Endometrial microvascular endothelial cells (primary cell): Measurements from ENCODE around the gene SERPINA9. TPM values are rescaled to one million over a fixed set of nuclear protein-coding genes. Genes with fewer than 3 reads are reported as not detected.
"Not testable (repeated sequence)": the region's sequence is repeated elsewhere in the genome, so short reads cannot be mapped to it uniquely, and the experiment has no call there.

Source experiments
- in situ Hi-C: cut with HindIII; loops from 2 replicates; pipeline ENCODE4 v1.10.0; 2017; ENCODE audit warnings: low sequenced_read_pairs, low pct_unique_long_range_greater_than_20kb; ENCODE audit errors: inconsistent ontology term
- total RNA-seq: library from RNA; depleted of rRNA; stranded (reverse); fragments of >200 nt; gene quantifications from one replicate; pipeline ENCODE4 v1.2.3, GENCODE V29; 2015; ENCODE audit errors: inconsistent ontology term

The SERPINA9 gene, protein sequence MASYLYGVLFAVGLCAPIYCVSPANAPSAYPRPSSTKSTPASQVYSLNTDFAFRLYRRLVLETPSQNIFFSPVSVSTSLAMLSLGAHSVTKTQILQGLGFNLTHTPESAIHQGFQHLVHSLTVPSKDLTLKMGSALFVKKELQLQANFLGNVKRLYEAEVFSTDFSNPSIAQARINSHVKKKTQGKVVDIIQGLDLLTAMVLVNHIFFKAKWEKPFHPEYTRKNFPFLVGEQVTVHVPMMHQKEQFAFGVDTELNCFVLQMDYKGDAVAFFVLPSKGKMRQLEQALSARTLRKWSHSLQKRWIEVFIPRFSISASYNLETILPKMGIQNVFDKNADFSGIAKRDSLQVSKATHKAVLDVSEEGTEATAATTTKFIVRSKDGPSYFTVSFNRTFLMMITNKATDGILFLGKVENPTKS
- total RNA-seq: not detected

DNA sequence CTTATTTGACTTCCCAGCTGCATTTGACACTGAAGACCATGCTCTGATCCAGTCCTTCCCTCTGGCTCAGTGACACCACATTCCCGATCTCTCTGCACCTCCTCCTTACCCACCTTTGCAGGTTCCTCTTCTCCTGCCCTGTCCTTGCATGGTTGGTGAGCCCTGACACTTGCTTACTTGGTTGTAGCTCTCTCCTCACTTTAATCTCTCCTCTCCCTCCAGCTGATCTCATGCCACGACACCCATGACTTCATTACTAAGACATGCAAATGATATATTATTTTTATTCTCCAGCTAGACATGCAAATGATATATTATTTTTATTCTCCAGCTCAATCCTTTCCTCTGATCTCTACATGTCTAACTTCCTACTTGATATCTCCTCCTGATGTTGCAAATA is at the start of gene SERPINA9:
TSS of gene SERPINA9 (minus strand) at position 175 of the 400 bp plus-strand sequence. CDS start 6,357 bp downstream, outside the sequence.
- in situ Hi-C loops: no loop called here

DNA sequence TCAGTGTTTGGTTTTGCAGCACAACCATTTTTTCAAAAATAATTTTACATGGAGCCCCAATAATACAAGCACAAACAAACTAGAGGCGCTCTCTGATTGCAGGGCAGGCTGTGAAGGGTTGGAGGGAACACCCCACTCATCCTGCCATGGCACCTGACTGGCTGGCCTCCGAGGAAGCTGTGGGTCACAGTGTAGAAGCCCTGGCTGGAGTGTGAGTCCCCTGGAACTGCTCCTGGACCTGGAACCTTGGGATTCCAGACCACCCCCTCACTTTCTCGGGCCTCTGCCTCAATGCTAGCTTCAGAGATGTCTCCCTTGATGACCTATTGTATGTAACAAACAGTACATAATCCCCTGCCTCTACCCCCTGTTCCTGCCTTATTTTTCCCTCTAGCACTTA is 48.1 kb upstream of the SERPINA9 start:
- in situ Hi-C loops: no loop called here

DNA sequence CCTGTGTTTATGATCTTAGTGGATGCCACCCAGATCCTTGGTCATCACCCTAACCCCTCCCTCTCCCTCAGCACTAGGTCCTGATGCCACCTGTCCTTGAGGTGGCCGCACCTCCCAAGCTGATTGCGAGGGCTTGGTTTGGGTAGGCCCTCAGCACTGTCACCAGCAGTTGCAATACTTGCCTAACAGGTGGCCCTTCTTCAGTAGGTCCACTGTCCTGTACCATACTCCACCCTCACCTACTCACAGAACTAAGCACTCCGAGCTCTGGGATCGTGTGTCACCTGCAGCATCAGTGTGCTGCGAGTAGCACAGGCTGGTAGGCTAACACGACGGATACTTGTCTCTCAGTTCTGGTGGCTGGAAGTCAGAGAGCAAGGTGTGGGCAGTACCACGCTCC is 47.3 kb upstream of the SERPINA9 start:
- in situ Hi-C loops: no loop called here

DNA sequence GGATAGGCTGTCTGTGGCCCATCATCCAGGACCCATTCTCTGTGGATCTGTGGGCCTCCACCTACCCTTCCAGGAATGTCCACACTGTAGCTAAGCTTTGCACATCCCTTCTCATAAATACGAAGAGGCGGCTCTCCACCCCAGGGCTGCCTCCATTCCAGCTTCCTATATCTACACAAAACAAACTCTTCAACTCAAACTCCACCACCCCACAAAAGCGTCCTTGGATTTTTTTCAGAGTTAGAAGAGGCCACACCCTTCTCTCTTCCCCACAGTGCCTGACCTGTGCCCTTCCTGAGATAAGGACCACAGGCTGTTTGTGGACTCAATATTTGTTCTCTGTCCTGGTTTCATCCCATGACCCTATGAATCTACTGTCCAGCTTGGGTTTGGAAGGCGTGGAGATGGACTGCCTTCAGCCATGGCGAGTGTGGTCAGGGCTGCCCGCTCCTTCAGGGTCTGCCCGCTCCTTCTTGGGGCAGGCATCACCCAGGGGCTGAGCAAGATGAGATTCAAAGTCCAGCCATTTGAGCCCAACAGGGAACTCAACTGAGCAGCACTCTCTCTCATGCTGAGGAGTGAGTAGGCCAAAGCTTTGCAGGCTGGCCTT is 46.2 kb upstream of the SERPINA9 start:
- in situ Hi-C loops: no loop called here

DNA sequence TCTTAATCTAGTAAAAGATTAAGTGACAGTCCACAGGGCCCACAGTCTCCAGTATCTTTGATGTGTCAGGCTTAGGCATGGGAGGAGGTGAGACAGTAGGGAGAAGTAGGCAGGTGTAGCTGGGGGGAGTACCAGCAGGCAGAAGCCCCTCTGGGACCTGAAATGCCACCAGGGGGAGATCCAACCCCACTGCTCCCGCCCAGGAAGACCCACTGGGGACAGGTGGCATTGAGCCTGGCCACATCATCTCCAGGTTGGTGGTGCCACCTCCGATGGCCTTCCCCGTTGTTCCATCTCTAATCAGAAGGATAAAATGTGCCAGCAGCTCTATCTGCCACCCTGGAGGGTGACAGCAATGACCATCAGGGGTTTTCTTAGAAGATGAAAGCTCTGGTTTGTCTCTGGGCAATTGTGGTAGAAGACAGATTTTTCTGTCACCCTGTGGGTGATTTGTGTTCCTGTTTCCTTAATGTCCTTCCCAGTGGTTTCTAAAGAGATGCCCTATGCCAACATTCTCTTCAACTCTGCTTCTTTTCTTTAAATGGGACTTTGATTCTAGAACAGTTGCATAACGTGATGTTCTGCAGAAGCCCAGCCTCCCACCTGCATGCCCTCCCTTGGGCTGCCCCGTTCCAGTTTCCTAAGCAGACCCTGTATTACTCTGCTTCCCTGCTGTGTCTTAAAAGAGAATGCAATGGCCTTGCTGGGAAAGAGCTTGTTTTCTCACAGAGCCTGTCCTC is 45.5 kb upstream of the SERPINA9 start:
- in situ Hi-C loops: no loop called here

DNA sequence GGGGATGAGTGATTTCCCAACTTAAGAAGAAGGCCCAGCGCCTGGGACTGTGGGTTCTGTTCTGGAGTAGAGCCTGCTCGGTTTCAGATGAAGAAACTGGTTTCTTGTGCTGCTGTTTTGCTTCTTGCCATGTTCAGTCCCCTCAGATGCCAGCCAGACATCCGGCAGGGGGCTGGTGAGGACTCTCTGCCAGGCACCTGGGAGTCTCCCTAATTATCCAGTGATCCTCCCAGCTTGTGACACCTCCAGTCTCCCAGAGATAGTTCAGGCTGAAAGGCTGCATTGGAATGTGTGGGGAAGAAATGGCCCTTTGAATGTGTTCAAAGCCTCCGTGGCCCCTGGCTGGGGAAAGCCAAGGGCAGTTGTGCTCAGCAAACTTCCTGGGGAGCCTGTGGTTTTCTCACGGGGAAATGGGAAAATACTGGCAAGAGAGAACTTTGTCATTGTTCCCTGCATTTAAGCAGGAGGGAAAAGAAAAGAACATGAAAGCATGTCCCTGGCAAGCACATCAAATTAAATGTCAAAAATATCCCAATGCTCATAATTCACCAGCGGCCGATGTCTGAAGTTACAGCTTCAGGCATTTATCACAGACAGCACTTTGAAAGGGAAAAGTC is 41.8 kb upstream of the SERPINA9 start:
- in situ Hi-C loops: no loop called here

DNA sequence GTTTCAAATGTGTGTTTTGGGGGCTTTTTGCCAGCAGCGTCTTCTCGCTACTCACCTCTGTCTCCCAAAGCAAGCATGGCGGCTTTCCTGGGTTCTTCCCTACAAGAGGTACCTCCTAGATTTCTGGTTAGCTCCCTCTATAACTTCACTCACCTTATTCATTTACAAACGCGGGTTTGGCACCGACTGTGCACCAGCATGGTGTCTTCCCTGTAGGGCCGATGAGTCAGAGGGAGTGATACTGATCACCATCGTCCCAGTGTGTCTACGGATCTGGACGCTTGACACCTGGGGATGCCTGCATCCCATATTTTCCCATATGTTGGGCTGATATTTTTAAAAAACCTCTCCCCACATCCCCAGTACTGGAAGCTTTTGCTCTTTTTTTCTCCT is 41.2 kb upstream of the SERPINA9 start:
- in situ Hi-C loops: no loop called here

DNA sequence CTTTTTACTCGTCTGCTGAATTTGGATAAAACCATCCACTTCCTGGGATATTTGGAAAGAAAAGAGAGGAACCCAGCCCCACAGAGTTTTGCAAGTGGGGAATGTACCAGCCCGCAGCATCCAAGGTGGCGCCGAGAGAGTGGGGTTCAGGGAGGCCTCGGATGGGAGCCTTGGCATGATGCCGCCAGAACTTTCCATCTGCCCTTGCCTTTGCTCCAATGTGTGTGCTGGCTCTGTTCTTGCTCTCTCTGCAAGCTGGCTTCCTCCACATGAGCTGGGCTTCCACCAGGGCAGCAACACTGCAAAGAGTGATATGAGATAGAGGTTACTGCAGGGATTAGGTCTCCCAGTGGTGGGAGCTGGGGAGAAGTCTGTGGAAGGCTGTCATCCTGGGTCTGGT is 39.9 kb upstream of the SERPINA9 start:
- in situ Hi-C loops: no loop called here

DNA sequence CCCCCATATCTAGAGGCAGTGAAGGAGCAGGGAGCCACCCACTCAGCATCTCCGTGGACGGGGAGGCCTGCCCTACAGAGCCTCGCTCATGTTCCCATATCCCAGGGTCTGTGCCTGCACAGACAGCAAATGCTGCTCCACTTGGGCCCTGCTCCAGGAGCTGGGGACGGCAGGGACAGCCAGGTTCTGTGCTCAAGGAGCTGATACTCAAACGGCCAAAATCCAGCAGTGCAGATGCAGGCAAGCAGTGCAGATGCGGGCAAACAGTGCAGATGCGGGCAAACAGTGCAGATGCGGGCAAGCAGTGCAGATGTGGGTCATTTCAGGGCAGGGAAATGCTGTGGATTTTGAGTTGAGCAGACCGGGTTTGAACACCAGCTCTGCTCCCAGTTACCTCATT is 39.4 kb upstream of the SERPINA9 start:
- in situ Hi-C loops: no loop called here

DNA sequence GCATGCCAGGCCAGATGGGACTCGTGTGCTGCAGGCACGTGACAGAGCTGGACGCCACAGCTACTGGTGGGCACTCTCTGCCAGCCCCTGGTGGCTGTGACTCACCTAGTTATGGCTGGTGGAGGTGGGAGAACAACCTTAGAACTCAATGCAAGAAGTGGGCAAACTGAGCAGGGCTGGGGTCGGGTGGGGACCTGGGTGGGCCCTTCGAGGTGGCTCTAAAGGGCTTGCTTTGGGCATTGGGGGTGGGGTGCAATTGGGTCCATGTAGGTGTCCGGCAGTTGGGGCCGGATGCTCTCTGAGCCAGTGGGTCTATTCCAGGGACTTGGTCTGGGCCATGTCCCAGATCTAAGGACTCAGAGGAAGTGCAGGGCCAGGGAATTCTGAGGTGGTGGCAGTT is 38.4 kb upstream of the SERPINA9 start:
- in situ Hi-C loops: no loop called here

DNA sequence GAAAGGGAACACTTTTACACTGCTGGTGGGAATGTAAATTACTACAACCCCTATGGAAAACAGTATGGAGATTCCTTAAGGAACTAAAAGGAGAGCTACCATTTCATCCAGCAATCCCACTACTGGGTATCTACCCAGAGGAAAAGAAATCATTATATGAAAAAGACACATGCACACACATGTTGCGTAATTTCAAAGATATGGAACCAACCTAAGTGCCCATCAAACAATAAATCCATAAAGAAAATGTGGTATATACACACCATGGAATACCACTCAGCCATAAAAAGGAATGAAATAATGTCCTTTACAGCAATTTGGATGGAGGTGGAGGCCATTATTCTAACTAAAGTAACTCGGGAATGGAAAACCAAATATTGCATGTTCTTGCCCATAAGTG is 34.5 kb upstream of the SERPINA9 start:
- in situ Hi-C loops: not testable (repeated sequence)

DNA sequence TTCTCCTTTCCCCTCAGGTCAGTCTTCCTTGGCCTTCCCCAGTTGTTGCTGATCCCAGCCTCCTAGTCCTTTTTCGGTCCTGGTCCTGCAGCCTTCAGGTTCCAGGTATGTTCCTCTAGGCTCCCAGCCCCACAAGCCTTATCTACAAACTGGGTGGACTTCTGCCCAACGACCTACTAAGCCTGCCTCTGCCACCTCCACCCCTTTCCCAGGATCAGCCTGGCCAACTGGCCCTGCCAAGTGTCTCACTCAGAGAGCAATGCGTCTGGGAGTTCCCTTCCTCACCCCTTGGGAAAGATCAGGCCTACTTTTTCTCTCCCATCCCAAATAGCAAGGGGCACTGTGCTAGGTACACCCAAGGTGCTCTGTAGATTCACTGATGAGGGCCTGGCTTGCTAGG is 33.4 kb upstream of the SERPINA9 start, which contains the start of gene SERPINA12:
TSS of gene SERPINA12 (minus strand) at position 114 of the 400 bp plus-strand sequence. CDS start 11,072 bp downstream, outside the sequence.
- in situ Hi-C loops: no loop called here

DNA sequence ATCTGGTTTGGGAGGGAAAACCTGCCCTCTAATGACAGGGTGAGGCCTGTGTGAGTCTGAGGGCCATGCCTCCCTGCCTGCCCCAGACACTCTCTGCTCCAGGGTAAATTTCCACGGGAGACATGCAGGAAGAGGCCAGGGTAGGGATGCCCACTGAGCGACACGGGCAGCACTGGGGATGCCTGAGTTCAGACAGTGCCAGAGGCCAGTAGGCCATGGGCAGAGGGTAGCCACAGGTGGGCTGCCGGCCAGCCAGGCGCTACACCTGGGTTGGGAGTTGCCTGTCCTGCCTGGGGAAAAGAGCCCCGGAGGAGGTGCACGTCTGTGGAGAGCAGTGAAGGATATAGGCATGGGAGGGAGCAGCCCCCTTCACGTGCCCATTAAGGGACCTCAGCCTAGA is 29.6 kb upstream of the SERPINA9 start:
- in situ Hi-C loops: no loop called here

DNA sequence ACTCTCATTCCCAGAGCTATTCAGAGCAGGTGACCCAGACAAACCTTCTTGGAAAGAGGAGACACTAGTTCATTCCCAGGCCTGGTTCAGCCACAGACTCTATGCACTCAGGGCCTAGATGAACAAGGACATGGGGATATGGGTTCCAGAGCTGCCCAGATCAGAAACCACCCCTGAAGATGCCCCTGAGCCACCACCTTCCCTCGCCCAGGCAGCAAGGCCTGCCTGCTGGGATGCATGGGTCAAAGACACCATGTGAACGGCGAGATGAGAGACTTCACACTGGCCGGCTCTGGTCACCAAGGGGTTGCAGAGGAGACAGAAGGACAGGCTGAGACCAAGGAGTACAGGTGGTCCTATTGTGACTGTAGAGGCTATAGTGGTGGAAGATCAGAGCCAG is 29.2 kb upstream of the SERPINA9 start:
- in situ Hi-C loops: no loop called here

DNA sequence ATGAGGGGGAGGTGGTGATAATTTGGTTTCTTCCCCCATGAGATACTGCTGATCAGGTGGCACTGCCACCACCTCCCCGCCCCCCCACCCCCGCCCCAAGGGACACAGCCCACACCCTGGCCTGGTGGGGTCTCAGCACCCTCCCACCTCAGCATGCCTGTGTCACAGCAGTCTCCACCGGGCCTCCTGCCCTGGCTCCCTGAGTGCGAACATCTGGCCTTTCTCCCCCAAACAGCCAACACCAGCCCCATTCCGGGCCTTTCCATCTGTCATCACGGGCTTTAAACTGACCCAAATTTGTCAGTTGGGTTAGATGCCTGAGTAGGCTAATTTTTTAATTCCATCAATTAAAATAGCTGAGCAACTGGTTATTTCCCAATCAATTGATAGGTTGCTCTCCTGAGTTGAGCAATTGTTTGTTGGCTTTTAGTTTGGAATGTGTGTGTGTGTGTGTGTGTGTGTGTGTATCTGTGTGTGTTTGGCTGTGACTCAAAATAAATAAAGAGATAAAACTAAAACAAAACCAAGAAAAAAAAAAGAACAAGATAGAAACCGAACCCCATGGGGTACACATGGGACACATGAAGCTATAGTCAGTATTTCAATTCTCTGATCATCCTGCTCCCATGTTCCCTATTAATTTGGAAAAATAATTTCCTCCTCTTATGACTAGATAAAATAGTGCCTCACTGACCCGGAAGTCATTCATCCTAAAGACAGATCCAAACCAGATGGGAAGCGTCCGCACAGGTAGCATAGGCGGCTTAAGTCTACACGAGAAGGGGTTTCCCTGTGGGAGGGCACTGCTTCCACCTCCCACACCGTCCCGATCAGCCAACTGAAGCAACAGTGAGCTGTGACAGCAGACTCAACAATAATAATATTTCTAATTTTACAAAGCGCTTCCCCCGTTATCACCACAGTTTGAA is 25.9 kb upstream of the SERPINA9 start:
- in situ Hi-C loops: no loop called here

DNA sequence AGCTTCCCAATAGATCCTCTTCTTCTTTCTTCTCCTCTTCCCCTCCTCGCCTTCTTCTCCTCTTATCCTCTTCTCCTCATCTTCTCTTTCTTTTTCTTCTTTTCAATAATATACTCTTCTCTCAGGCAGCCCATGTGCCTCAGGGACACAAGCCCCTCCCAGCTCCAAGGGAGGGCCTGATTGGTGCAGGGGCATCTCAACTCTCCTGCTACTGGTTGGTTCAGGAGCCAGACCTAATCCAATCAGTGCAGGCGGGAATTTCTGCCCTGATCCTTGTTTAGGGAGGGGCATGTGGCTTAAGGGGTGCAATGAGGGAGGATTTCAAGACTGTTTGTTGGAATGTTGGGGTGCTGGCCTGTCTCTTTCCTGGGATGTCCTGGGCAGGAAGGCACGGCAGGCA is 24.3 kb upstream of the SERPINA9 start:
- in situ Hi-C loops: no loop called here

DNA sequence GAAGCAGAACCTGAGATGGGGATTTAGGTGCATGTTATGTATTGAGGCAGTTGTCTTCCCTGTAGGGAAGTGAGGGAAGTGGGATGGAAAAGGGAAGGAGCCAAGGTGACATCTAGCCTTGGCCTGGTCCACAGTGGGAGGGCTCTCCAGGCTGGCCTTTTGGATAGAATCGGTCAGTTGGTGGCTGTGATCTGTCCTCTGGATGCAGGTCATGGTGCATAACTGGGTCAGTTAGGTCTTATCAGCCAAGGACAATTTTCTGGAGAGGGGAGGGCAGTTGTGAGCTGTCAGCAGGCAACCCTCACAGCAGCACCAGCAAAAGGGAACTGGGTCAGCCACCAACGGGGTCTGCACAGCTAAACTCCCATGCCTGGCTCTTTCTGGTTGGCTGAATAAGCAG is 23.7 kb upstream of the SERPINA9 start:
- in situ Hi-C loops: no loop called here

DNA sequence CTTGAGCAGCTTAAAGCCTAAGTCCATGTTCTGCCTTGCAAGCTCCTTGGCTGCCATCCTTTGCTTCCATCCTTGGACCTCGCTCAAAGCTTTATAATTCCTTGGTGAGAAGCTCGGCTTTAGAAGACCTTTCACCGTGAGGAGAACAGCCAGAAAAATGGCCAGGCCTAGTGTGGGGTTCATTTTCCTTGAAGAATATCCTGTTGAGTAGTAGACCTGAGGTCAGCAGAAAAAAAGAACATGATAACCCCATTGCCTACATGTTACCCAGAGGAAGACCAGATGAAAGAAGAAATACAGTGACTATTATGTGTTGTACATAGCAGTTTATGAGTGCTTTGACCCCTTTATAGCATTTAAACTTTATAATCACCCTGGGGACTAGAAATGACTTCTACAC is 22.2 kb upstream of the SERPINA9 start:
- in situ Hi-C loops: no loop called here
